HG03342 (cell line): ENCODE results near the gene L3MBTL3.

Experiments used
- ATAC-seq: cut with Tn5 transposase; IDR thresholded peaks from one replicate; pipeline ENCODE4 v1.9.1; 2021; ENCODE audit warnings: mild to moderate bottlenecking, moderate library complexity; ENCODE audit not compliant: unreplicated experiment

Gene L3MBTL3

DNA sequence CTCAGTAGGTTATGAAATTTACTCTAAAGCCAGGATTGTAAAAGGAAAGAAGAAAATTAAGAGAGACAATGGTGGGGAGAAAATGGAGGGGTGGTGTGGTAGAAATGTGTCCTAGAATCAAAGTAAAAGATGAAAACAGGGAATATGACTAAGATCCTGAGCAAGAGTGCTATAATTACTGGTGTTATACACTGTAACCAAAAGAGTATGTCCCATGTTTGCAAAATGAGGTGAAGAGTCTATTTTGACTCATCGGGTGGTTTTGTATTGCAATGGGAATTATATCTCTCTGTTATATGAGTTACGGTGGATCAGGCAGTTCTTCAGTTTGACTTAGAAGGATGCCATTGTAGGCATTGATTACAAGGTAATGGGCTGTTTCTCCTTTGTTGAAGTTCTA is 8.5 kb downstream of the L3MBTL3 start:
- ATAC-seq, result no peak

DNA sequence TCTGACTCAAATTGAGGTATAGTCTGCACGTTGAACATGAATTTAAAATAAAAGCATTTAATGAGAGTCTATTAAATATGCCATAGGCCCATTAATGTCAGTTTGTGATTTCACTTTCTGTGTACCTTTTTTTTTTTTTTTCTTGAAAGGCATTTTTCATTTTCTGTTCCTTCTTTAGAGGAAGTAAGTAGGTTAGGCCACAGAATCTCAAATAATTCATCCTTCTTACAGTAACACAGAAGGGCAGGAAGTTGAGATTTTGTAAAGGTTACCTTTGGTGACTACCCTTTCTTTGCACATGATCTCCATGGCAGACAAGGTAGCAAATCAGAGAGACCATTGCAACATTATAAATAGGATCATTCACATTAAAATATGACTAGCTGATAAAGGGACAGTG is 9.6 kb downstream of the L3MBTL3 start:
- ATAC-seq, result peak; percentile 70

DNA sequence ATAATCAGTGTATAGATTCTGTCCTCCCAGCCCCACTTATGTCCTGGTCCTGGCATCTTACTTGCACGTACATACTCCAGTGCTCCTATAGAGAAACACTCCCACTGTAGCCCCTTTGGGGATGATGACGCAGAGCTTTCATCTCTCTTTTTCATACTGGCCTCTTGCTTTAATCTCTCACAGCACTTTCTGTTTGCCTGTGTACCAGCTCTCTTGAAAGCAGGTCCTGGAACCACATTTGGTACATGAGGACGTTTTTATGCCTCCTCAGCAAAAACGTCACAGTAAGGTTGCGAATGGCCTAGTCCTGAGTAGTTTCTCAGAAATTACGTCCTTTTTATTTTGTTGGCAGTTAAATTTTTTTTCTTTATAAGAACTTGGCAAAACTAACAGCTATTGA is 10.8 kb downstream of the L3MBTL3 start:
- ATAC-seq, result no peak

DNA sequence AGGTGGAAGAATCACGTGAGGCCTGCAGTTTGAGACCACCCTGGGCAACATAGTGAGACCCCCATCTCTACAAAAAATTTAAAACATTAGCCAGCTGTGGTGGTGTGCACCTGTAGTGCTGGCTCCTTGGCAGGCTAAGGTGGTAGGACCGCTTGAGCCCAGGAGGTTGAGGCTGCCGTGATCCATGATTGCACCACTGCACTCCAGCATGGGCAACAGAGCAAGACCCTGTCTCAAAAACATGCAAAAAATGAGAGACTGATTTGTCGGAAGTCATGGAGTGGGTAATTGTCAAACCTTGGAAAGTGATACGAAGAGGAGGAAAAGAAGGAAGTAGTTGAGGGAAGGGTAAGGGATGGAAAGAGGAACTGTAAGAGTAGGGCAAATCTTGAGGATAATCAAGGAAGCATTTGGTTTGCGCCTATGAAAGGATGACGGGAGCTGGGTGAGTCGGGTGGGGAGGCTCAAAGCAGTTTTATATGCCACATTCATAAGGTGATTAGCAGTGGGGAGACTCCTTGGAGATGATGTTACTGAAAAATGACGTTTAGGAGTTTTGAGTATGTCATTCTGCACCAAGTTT is 14.5 kb downstream of the L3MBTL3 start:
- ATAC-seq, result no peak

DNA sequence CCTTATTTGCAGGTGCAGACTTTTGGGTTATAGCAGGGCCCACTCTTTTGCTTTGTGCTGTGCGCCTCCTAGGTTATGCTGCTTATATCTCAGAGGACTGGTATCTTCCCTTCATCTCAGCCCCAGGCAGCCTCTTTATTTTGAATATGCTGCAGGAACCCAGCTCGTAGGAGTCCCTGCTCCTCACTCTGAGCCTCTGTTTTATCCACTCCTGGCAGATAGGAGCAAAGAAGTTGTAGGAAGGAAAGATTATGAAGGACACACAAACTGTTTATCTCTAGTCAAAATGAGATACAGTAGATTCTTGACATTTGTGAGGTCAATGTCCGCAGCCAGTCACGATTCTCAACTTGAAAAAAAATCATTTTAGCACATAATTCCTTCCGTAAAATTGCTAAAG is 15.6 kb downstream of the L3MBTL3 start:
- ATAC-seq, result no peak

DNA sequence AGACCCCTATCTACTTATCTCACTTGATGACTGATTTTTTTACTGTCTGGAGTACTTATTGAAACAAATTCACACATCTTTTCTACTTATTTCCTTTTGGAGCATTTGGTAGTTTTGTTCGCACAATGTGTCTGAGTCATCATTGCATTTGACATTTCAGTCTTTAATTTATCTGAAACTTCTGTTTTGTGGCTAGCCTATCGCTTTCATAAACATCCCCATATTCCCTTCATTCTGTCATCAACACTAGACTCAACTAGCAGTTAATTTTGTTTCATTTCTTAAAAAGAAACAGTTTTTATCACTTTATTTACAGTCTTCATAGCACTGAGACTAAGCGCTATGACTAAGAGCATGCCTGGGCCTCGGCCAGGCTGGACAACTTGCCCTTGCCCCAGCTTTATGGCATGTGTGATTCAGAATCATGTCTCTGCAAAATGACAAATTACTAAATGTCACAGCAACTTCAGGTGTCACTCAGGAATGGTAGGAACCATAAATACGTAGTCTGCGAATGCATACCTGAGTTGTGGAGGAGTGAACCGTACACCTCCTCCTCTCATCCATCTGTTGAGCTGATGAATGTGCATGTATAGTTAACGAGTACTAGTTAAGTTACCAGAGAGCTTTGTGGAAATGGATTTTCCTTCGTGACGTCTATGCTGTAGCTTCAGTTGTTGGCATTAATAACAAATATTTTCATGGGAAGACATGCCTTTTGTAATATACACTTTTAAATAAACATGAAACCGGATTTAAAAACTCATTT is 16.2 kb downstream of the L3MBTL3 start:
- no peak for ATAC-seq

DNA sequence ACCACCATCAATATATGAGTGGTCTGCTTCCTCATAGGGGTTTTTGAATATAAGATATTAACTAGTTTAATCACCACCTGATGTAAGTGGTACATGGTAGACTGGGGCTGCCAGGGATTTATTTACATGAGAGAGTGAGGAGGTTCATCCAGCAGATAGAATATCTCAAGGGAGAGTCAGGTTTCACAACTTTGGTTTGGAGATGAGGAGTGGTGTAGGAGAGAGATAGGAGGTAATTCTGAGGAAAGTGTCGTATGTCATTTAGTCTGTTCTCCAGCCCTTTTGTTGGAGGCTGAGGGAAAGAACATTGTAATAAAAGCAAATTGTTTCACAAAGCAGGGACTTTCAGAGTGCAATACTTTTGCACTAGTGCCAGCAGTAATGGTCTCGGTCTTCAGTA is 16.8 kb downstream of the L3MBTL3 start:
- ATAC-seq, result no peak

DNA sequence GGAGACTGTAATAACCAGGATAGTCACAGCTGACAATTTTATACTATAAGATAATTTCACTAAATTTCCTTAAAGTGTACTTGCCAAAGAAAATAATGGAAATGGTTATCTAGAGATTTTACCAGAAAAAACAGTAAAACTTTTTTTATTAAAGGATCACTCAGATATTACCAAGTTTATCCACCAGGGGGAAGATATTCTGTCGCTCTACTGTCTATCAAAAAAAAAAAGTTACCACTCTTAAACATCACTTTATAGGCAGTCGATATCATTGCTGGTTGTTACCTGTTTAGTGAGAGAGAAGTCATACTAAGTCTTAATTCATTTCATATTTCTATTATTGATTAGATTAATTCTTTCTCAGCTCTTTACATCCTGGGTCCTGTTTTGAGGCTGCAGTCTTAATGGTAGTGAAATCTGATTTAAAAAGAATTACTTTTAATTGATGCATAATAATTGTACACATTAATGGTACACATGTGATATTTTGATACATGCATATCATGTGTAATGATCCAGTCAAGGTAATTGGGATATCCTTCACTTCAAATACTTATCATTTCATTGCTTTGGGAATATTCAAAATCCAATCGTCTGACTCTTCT is 18.9 kb downstream of the L3MBTL3 start:
- peak; percentile 47 for ATAC-seq

DNA sequence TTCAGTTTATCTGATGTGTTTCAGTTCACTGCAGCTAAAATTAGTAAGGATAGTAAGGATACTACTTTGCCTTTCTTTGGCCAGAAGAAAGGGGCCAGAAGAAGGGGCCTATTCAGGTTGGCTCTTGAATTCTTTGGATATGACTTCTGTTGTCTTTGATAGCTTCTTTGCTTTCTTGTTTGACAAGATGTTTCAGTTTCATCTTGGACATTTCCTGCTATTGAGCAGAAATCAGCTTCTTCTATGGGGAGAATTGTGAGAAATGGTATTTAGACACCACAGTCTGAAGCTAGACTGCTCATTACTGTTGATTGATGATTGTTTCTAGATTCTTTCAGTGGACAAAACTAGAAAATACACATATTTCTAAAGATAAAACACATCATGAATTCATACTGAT is 23.2 kb downstream of the L3MBTL3 start:
- no peak for ATAC-seq

DNA sequence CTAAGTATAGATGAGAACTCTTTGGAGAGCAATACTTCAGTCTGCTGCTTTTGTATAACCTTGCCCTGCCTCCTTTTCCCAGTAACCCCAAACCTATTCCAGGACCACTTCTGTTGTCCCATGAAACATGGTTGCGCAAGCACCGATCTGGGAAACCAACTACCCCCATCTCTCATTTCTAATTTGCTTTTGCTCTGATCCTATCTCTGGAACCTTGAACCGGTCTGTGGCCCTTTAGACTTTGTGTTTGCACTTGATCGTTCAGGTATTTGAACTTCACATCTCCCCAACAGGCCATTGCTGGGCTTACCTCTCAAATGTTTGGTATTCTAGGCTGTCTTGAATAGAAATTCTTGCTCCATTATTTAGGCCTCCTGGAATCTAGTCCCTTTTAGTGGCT is 25.0 kb downstream of the L3MBTL3 start:
- ATAC-seq, result no peak

DNA sequence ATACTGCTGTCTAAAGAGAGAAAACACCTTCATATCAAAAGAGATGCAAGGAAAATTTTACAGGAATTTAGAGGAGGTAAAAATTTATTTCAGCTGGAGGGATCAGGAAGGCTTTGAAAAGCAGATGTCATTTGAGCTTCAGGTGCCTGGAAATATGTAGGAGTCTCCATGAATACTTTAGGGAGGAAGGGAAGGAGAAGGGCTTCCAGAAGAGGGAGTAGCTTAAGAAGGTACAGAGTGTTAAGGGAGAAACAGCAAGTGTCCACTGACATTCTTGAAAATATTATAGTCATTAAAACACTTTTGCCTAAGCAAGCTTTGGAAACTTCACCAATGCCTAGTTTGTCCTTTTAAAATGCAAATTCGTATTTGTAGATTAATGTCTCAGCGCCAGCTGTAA is 27.2 kb downstream of the L3MBTL3 start:
- ATAC-seq, result no peak

DNA sequence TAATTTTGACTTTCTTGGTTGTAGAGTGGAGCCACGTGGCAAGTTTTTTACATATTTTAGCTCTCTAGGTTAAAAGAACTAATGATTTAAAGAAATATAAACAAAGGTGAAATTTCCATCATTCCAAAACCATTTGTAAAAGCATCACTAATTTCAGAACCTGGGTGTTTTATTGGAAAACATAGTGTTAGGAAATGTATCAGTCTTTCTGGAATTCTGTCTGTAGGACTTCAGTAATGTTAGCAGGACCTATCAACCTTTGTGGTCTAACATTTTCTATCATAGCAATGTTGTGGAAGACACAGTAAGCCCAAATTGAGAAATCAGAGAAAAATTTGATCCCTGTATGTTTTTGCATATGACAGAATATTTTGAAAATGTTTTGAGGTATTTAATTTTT is 28.3 kb downstream of the L3MBTL3 start:
- ATAC-seq, result no peak

DNA sequence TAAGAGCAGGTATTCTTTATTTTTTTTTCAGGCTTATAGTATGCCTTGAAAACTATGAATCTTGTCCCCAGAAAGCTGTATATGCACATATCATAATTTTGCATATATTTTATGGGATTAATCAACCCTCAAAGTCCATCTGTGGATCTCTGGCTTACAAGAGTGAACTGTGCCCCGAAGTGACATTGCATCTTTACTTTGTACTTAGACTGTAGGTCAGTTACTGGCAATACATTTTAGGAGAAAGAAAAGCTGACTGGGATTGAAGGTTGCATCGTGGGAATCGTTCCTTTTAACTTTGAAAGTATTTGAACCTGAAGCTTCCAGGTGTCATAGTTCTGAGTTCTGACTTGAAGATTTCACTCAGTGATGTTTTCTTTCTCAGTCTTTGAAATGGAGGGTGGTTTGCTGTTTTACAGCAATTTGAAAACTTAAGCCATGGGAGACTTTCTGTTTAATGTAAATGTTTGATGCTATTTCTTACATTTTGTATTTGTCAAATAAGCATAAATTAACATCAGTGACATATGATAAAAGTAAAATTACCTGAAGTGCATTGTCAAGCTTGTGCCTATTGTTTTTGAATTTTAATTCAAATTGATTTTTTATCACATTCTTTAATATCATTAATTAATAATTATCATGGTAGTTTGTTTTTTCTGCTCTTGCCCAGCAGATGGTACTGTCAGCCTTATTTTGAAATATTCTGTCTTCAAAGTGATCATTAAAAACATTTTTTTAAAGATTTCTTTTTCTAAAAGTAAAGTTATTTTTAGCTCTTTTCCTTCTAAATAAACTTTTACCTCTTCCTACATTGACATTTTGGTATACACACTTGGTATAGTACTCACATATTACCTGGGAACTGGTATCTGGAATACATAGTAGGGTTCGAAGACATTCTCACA is 29.0 kb downstream of the L3MBTL3 start:
- ATAC-seq, result no peak

DNA sequence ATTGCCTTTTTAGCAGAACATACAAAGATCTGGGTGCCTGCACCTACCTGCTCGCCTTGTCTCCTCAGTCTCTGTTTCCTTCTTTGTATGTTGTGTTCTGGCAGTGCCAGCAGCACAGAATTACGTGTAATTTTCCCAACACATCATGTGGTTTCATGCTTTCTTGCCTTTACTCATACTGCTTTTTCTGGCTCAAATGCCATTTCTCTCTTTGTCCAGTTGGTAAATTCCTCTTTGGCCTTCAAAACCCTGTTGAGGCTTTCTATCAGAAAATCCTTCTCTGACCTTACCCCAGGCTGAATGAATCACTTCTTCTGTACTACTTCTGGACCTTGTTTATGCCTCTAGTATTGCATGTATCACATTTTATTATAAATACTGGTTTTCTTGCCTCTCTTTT is 31.8 kb downstream of the L3MBTL3 start:
- ATAC-seq, result no peak

DNA sequence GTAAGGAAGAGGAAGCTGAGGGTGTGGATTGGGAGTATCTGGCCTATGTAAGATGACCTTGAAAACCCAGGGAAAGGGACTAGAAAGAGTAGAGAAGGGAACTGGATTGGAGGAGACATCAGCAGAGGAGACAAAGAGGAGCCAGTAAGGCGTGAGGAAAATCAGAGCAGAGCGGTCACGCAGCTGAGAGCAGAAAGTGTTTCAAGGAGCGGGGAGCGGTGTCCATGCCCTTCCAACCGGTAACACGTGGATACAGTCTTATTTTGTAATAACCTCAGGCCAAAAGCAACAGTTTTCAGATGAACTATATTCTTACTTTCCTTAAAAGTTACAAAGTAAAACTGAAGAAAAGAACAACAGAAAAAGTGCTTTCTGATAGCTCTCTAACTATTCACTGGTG is 36.3 kb downstream of the L3MBTL3 start:
- no peak for ATAC-seq

DNA sequence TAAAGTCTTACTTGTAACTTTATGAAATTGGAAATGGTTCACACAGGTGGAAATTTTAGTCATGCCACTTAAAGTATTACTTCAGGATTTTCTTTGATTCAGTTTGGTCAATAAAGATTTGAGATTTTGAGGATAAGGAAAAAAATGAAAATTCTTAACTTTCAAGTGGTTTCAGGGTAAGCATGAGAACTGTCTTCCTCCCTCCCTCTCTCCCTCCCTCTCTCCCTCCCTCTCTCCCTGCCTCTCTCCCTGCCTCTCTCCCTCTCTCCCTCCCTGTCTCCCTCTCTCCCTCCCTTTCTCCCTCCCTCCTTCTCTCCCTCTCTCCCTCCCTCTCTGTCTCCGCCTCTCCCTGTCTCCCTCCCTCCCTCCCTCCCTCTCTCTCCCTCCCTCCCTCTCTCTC is 36.9 kb downstream of the L3MBTL3 start:
- no peak for ATAC-seq

DNA sequence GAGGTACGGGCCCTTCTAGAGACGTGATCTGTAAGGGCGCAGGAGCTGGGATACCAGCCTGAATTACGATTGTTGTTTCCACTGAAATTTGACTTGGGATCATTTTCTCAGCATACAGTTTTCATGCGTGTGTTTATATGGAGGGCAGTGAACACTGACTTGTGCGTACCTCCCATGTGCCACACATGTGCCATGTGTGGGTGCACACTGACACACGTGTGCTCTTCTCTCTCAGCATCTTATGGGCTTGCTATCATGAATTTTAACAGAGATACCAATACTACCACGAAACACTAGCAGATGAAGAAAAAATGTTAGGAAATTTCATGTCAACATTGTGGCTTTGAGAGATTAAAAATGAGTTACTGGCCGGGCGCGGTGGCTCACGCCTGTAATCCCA is 39.1 kb downstream of the L3MBTL3 start:
- no peak for ATAC-seq

DNA sequence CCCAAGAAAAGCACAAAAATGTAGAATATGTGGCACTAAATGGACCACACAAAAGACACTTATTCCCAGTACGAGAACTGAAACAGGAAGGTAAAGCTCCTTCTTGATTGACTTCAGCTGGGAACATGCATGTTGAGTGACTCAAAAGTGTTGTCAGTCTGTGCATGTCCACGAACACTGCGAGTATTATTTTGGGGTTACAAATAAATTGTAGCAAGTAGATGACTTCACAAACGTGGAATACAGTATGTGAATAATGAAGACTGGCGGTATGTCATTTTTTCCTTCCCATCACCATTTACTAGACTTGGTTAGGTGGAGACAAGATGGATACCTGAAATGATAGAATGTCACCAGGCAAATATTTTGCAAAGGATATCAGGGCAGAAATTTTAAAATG is 45.4 kb downstream of the L3MBTL3 start:
- no peak for ATAC-seq

DNA sequence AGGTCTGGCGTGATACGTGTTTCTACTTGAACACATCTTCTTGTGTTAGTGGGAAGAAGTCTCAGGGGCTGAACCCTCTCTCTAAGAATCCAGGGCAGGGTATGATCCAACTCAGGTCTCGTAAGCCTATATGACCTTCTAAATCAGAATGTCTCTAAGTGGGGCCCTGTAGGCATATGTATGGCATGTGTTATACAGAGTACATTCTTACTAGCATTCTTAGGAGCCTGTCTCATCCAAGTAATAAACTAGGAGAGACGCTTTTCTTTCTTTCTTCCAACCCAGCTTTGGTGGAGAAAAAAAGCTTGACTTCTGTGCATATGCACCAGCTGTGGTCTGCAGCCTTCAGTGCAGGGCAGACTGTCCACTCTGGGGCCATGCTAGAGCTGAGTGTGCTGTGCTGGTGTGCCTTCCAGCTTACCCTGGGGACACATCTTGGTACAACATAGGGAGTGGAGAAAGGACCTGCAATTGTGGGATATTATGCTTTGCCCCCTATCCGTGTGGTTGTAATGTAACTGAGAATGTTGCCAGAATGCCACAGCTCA is 47.3 kb downstream of the L3MBTL3 start:
- no peak for ATAC-seq

DNA sequence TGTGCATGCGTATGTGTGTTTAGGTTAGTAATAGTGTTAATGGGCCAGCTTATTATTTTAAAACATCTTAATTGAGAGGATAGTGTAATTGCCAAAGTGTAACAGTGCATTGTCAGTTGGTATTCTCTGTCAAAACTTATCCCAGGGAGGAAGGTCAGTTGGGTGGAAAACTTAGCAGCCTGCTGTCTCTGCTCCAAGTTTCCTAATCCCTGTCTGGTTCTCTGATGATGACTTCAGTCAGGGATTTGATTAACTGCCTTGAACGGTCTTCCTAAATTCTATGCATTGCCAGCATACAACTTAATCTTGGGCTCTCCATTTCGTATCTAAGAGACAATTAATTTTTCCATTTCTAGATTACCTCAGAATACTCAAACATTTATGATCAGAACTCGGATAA is 51.1 kb downstream of the L3MBTL3 start:
- no peak for ATAC-seq

DNA sequence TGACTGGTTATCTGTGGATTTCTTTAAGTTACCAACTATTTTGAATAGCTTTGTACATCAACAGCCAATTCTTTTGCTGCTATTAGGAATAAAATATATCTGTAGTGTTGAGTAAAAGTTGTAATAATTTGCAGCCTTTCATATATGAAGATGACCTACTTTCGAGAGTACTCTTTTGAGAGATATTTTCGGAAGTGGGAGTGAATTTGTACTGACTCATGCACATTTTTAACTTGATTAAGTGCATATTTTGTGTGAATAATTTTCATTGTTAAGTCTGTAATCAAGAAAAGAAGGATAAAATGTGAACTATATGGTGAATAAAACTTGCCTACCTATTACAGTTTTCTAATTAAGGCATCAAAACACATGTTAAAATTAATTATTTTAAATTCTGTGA is 51.9 kb downstream of the L3MBTL3 start:
- ATAC-seq, result no peak
